ENCODE data around the gene CCR7.

CCR7 gene

GRCh38 chr17:40559954-40560591 lies 5.2 kb downstream of the CCR7 start:
- no peak overlapping the region for H3K4me3 ChIP-seq (ENCODE audit: low read depth, low read length)

DNA sequence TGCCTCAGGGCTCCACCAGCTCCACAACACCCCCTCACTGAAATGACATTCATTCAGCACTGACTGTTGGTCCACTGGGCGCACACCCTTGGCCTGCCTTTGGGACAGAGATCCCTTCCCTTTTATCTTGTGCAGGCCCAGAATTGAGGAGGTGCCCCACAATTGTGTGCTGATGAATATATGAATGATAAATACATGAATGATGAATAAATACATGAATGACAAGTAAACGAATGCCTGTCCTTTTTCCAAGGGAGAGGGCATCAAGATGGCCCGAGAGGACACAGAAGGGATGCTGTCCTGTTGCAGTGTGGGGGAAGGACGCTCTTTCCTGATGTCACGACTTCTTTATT lies 5.7 kb downstream of the CCR7 start:
- TF ChIP-seq CTCF (IDR thresholded peaks at IDR 0.05; ENCODE audit: low read depth, low read length), result no peak
- H3K4me3 ChIP-seq (ENCODE audit: low read depth, low read length), result no peak overlapping the region

More at GRCh38 chr17:40559954-40560591, 5.2 kb downstream of the CCR7 start:
- peak; percentile 97 for TF ChIP-seq CTCF (IDR thresholded peaks at IDR 0.05; ENCODE audit: low read depth, low read length)

GRCh38 chr17:40558890-40559563 lies 6.2 kb downstream of the CCR7 start:
- TF ChIP-seq CTCF (IDR thresholded peaks at IDR 0.05; ENCODE audit: low read depth, low read length), result no peak
- no peak overlapping the region for H3K4me3 ChIP-seq (ENCODE audit: low read depth, low read length)

DNA sequence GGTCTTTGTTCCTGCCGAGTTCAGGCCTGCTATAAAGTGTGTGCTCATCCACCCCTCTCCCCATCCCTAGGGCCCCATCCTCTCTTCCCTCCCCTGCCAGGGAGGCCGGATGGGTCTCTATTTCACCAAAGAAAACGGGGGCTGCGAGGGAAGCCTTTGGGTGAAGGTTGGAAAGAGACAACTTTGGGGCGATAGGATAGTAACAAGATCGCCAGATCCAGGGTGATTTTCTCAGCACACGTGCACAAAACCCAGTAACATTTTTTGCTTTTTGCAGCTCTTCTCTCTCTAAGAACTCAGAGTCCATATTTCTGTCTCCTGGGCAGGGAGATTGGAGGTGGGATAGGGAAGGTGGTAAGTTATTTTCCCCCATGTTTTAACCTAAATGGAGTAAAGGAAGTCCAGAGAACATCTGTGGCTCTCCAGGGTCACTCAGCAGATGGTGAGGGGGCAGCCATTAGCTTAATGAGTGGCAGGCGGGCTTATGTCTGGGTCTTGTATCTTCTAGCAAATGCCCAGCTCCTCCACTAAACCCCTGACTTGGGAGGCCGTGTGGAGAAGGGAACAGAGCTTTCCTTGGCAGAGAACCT lies 6.9 kb downstream of the CCR7 start:
- no peak overlapping the region for H3K4me3 ChIP-seq (ENCODE audit: low read depth, low read length)
- no peak for TF ChIP-seq CTCF (IDR thresholded peaks at IDR 0.05; ENCODE audit: low read depth, low read length)

DNA sequence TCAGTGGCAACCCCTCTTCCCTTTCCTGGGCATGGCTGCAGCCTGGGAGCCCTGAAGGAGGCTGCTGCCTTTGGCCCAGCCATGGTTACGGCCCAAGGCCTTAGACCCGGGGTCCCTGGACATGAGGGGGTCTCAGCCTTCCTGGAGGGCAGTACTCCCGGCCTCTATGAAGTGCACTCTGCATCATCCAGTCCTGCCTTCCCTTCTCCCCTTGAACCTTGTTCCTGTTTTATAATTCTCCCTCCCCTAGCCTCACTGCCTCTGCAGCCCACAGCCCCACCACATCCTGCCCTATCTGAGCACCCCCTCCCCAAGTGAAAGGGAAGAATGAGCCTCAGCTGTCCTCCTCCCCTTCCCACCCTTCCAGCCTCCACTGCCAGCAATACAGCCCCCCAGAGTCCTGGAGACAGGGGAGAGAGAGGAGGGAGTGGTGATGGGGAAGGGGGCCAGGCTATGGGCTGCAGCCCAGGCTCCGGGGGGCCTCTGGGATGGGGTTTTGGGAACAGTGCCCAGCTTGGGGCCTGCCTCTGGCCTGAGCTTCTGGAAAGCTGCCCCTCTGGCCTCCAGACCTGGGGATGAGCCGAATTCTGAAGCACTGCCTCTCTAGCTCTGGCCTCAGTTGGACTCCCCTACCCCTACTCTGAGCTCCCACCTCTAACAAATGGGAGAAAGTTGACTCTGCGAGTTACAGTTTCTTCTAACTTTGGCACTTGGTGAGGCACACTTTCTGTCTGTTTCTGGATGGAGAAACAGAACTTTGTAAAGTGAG lies 7.6 kb downstream of the CCR7 start:
- no peak for TF ChIP-seq CTCF (IDR thresholded peaks at IDR 0.05; ENCODE audit: low read depth, low read length)
- no peak overlapping the region for H3K4me3 ChIP-seq (ENCODE audit: low read depth, low read length)

- no peak overlapping the region for H3K4me3 ChIP-seq (ENCODE audit: low read depth, low read length)
- no peak for TF ChIP-seq CTCF (IDR thresholded peaks at IDR 0.05; ENCODE audit: low read depth, low read length)
Measured at GRCh38 chr17:40556884-40557414, 8.3 kb downstream of the CCR7 start.
